ENCODE results near the gene MAGI2.

Gene MAGI2

DNA sequence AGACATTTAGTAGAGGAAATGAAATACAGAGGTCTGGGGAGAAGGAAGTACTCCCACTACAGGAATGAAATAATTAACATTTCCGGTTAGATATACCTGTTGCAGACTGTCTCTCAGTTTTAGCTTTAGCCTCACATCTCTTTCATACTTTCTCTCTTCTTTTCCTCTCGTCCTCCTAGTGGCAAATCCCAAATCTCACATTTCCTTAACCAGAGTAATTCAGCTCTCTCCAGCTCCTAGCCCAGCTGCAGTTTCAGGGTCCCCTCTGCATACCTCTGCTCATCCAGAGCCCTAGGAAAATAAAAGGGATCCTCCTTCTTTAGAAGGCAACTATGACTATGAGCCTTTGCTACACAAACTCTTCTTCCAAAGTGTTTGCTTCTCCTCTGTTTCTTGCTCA is 1011.7 kb downstream of the MAGI2 start:
- no peak for DNase-seq (ENCODE audit: low read depth in 1 of 2, low spot score in 1 of 2)

DNA sequence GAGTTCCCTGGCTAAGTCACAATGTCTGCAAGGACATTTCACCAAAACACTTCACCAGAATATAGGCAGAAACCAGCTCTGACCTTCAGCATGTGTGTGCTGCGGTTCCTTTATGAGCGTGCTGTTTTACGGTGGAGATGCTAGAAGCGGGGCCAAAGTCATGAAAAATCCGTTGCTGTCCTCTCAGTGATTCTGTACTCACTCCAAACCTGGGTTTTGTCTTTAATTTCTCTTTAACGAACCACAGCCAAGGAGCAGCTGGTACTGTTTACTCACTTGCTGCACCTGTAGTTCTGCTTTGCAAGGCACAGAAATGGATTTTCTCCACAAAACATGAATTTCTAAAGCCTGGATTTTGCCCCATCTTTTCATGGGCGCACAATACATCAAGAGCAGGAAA is 1015.0 kb downstream of the MAGI2 start:
- no peak for DNase-seq (ENCODE audit: low read depth in 1 of 2, low spot score in 1 of 2)

- DNase-seq (ENCODE audit: low read depth in 1 of 2, low spot score in 1 of 2), result no peak
Observed at GRCh38 chr7:78437118-78437517, 1016.3 kb downstream of the MAGI2 start.

DNA sequence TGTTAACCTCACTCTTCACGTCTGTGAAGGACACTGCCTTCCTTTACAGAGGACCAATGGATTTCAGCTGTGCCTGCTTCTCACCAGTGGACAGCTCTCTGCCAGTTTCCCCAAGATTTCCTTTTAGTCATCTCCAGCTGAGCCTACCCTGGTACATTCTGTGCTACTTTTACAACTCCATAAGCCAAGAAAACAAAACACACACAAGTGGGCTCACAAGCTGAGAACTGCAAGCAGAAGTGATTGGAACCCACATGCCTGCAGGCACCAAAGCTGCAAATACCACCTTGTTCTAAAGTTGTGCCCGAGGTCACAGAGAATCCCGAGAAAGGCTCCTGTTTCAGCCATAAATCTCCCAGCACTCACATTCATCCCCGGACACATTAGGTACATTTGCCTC is 1018.1 kb downstream of the MAGI2 start:
- no peak for DNase-seq (ENCODE audit: low read depth in 1 of 2, low spot score in 1 of 2)

- DNase-seq (ENCODE audit: low read depth in 1 of 2, low spot score in 1 of 2), result no peak
Observed at GRCh38 chr7:78434281-78434680, 1019.2 kb downstream of the MAGI2 start.

DNA sequence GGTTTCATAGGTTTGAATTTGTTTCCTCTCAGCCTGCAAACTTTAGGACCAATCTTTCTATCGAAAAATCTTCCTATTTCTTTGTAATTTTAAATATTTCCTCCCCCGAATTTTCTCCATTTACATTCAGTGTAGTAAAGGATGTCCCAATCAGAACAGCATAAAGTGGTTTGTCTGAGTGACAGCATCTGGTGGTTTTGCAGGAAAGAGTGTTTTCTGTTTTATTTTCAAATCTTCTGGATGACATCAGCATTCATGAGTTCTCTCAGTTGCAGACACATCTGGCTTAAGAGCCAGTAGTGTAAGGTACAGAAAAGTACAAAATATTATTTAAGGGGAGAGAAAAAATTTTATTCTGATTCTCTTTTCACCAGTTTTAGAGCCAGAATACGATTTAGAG is 1020.0 kb downstream of the MAGI2 start:
- DNase-seq (ENCODE audit: low read depth in 1 of 2, low spot score in 1 of 2), result no peak

DNA sequence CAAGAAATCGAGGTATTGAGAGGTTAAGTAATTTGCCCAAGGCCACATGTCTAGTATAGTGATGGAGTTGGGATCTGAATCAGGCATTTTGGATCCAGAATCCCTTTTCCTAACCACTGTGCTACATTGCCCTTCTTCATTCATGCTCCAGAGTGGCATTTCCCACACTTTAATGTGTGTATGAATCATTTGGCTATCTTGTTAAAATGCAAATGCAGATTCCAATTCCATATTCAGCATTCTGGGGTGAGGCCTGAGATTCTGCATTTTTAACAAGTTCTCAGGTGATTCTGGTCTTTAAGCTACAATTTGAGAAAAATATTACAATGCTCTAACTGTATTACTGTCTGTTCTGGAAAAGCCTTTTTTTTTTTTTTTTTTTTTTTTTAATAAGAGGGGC is 1023.6 kb downstream of the MAGI2 start:
- DNase-seq (ENCODE audit: low read depth in 1 of 2, low spot score in 1 of 2), result no peak

DNA sequence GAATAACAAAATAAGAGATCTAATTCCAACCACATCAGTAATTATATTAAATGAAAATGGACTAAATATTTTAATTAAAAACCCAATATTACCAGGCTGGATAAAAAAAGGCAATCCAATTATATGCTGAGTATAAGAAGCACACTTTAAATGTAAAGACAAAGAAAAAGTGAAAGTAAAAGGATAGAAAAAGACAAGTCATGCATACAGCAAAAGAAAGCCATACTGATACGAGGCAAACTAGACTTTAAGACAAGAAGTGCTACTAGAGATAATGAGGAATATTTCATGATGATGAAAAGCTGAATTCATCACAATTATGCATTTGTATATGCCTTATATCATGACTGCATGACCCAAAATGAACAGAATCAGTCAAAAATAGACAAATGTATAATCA is 1026.3 kb downstream of the MAGI2 start:
- no peak for DNase-seq (ENCODE audit: low read depth in 1 of 2, low spot score in 1 of 2)

DNA sequence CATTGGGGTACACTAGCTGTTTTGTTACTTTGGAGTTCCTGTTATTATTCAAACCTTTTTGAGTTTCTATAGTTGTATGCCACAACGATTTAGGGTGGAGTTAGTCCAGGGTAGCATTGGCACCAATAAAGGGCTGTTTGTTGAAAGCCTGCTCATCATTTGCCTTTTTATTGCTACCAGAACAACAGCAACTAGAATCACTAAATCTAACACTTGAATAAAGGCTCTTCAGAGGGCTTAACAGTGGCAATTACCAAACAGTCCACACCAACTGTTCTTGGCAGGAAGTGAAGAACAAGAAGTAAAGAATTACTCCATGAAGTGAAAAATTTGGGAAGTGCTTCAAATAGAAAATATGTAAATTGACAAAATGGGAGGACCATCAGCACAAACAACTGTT is 1033.5 kb downstream of the MAGI2 start:
- DNase-seq (ENCODE audit: low read depth in 1 of 2, low spot score in 1 of 2), result no peak

GRCh38 chr7:78417180-78417853 is 1036.2 kb downstream of the MAGI2 start:
- no peak for DNase-seq (ENCODE audit: low read depth in 1 of 2, low spot score in 1 of 2)

DNA sequence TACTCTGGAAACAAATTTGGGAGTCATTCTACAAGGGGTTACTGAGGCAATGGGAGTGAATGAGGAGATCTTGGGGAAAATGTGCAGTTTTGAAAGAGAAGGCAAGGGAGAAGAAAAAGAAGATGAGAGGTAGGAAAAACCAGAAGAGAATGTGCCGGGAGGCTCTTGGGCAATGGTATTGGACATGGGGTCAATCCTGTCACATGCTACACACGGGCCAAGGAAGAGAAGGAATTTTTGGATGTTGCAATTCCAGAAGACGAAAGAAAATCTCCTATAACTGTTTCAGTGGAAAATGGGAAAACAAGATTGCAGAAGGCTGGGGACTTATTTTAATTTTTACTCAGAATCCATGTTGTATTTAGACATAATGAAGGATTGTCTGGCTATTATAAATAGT is 1039.9 kb downstream of the MAGI2 start:
- no peak for DNase-seq (ENCODE audit: low read depth in 1 of 2, low spot score in 1 of 2)

DNA sequence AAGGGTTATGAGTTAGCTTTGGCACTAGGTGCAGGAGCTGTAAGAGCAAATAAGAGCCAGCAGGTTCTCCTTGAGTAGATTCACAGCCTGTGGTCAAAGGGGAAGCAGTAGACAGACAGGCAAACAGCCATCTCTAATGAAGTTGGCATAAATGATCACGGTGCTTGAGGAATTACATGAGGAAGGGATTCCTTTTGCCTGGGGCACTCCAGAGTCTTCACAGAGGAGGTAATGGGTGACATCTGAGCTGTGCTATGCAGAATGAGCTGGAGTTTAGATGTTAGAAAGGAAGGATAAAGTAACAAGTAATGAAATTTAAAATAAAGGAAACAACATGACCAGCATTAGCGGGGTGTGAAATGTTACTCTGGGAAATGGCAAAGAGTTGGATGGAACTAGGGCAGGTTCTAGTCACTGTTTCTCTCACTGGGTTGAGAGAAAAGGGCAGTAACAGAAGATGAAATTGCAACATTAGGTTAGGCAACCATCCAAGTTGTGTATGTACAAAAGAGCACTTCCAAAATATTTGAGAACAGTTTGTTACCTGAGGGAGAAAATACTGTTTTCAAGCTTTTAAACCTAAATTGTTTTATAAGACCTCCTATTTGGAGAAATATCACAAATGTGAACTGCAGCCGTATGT is 1041.1 kb downstream of the MAGI2 start:
- no peak for DNase-seq (ENCODE audit: low read depth in 1 of 2, low spot score in 1 of 2)

- DNase-seq (ENCODE audit: low read depth in 1 of 2, low spot score in 1 of 2), result no peak
Observed at GRCh38 chr7:78407031-78407430, 1046.4 kb downstream of the MAGI2 start.

- no peak for DNase-seq (ENCODE audit: low read depth in 1 of 2, low spot score in 1 of 2)
Observed at GRCh38 chr7:78406531-78406930, 1046.9 kb downstream of the MAGI2 start.

DNA sequence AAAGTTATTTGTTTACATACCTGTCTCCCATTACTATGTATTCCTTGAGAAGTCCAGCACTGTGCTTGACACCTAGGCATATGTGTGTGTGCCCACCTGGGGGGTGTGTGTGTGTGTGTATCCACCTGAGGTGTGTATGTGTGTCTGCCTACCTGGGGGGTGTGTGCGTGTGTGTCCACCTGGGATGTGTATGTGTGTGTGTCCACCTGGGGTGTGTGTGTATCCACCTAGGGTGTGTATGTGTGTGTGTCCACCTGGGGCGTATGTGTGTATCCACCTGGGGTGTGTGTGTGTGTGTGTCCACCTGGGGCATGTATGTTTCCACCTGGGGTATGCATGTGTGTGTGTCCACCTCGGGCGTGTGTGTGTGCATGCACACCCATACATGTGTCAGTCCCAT is 1051.4 kb downstream of the MAGI2 start:
- no peak for DNase-seq (ENCODE audit: low read depth in 1 of 2, low spot score in 1 of 2)

DNA sequence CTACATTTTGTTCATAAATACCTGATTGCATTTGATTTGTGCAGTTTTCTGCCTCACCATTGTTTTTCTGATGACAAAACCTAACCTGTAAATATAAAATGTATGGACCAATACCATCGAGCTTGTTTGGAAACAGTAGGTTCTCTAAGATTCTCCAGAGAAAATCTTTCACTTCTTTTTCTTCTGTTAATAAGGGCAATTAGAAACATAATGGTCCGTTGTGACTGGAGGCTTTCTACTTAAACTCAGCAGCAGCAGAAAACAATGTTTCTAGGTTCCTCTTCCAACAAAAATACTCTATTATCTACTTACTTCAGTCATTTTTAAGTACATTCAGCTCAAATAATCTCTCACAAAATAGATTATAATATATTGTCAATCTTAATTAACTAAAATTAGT is 1053.4 kb downstream of the MAGI2 start:
- DNase-seq (ENCODE audit: low read depth in 1 of 2, low spot score in 1 of 2), result no peak

- no peak for DNase-seq (ENCODE audit: low read depth in 1 of 2, low spot score in 1 of 2)
Observed at GRCh38 chr7:78399033-78399769, 1054.3 kb downstream of the MAGI2 start.

DNA sequence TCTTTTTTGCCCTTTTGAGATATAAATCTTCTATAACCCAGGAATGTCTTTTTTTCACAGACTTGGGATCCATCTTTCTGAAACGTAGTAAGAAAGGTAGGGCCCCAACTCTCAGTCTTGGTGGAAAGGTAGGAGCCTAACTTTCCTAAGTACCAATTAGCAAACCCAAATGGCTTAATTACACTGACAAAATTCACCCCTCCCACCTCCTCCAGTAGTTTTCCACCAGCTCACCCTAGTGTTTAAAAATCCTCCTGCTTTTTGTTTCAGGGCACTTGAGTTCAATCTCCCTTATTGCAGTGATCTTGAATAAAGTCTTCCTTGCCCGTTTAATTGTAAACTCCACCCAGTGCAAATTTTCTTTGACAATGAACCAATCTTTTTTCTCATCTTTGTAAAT is 1054.9 kb downstream of the MAGI2 start:
- DNase-seq (ENCODE audit: low read depth in 1 of 2, low spot score in 1 of 2), result no peak

DNA sequence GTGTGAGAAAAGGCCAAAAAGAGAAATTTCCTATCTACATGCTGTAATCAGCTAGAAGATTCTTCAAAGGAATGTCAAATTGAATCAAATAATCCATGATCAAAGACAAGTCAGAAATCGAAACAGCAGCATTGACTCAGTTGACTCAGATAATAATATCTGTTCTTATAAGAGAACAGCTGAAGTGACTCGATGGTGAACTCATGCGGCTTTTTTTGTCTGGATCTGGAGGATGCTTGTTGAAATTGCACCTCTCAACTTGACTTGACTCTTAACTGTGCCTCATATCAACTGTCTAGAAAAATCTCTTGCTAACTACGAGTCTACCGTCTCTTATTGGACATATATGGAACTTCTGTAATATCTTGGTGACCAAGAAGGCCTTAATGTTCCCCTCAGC is 1055.4 kb downstream of the MAGI2 start:
- DNase-seq (ENCODE audit: low read depth in 1 of 2, low spot score in 1 of 2), result no peak

DNA sequence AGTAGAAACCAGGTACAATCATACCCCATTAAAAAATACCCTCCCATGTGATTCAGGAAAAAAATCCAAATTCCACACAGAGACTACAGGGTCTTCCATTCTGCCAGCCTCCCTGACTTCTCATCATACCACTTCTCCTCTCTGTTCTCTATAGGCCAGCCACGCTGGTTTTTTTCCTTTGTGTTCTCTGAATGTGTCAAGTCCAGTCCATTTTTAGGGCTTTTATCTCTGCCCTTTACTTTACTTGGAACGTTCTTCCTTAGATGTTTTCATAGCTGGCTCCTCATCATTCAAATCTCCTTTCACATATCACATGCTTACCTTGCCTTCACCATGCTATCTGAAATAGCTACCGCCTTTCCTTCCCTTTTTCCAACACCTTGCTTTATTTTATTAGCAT is 1057.3 kb downstream of the MAGI2 start:
- no peak for DNase-seq (ENCODE audit: low read depth in 1 of 2, low spot score in 1 of 2)

DNA sequence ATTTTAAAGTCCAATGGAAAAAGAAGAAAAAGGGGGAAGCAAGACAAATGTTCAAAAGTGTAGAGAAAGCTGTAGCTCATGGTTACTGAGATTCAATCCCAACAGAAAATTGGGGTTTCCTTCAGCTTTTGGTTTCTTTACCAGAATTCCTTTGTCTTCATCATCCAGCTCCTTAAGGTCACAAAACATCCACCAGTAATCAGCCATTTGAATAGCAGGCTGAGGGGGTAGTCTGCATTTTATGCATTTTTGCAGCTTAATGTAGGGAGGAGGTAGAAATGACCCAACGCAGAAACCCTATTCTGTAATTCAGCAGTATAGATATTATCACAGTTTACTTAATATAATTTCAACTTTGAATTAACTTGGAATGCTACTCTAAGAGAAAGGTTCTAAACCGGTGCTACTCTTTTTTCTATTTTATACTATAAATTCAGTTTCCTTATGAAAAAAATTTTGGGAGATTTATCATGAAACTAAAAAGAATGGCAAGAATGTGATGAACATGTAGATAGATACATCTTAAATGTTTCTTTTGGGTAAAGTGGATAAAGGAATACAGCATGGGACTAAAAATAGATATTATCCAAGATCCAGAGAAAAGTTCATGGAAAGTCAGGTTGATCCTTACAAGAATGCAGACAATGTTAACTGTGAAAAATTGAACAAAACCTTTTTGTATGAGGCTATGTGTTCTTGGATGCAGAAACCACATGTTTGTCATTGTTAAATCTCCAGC is 1058.0 kb downstream of the MAGI2 start:
- DNase-seq (ENCODE audit: low read depth in 1 of 2, low spot score in 1 of 2), result no peak

- DNase-seq (ENCODE audit: low read depth in 1 of 2, low spot score in 1 of 2), result no peak
Observed at GRCh38 chr7:78389022-78389421, 1064.4 kb downstream of the MAGI2 start.
